Ectodermal cell (in vitro differentiated cells): ENCODE measurements around the gene RINT1. TPM values are rescaled to one million over a fixed set of nuclear protein-coding genes. Genes with fewer than 3 reads are reported as not detected.
A peak's percentile ranks its signal among the peaks of the same experiment; 100 is the strongest.

Experiments used
- H3K27ac ChIP-seq: 2 replicates; pipeline ENCODE4 v1.7.0; 2013; ENCODE audit warnings: mild to moderate bottlenecking, low read depth, low read length; ENCODE audit not compliant: insufficient read depth, poor library complexity, severe bottlenecking
- H3K27me3 ChIP-seq: 2 replicates; pipeline ENCODE4 v1.7.0; 2013; ENCODE audit warnings: mild to moderate bottlenecking, low read length; ENCODE audit not compliant: insufficient read depth, control insufficient read depth, poor library complexity, severe bottlenecking
- H3K36me3 ChIP-seq: one replicate; pipeline ENCODE4 v1.7.0; 2013; ENCODE audit warnings: low read length; ENCODE audit not compliant: control insufficient read depth, insufficient read depth
- H3K4me1 ChIP-seq: one replicate; pipeline ENCODE4 v1.7.0; 2013; ENCODE audit warnings: low read length; ENCODE audit not compliant: control insufficient read depth, insufficient read depth
- H3K4me3 ChIP-seq: 2 replicates; pipeline ENCODE4 v1.7.0; 2013; ENCODE audit warnings: low read depth, low read length, control low read depth; ENCODE audit not compliant: insufficient read depth
- H3K9me3 ChIP-seq: 2 replicates; pipeline ENCODE4 v1.7.0; 2013; ENCODE audit warnings: mild to moderate bottlenecking, low read length, moderate library complexity; ENCODE audit not compliant: control insufficient read depth
- WGBS, 2 experiments: methylation state at CpG; one replicate each; pipeline ENCODE4 v1.1.7; 2013; ENCODE audit warnings: missing lambda C conversion rate in 2 of 2; 5-methylcytosine and 5-hydroxymethylcytosine counted together
- polyA plus RNA-seq, 4 experiments: library from polyadenylated mRNA; stranded (reverse); fragments of 50-300 nt; gene quantifications; one replicate each; pipeline ENCODE4 v1.2.3, GENCODE V29; 2013

RINT1 gene
- polyA plus RNA-seq (2013, experiment 1 of 4): 20.5 TPM
- 23.8 TPM for polyA plus RNA-seq (2013, experiment 2 of 4)
- 15.5 TPM for polyA plus RNA-seq (2013, experiment 3 of 4)
- 16.7 TPM for polyA plus RNA-seq (2013, experiment 4 of 4)

GRCh38 chr7:105531792-105532671 lies at the start of gene RINT1:
Gene RINT1, plus strand, starts transcription at chr7:105532201. Its CDS starts 115 bp downstream, at chr7:105532316.
- Histone ChIP-seq H3K27me3 (no peaks in the 10 kb centered on the region), H3K4me1 (no peaks in the 10 kb centered on the region), H3K9me3 (no peaks in the 10 kb centered on the region), H3K36me3 (no peaks in the 10 kb centered on the region), H3K27ac (no peak within 1 kb of the TSS), H3K4me3 (peak within 1 kb of the TSS; percentile 99)
- 3% methylated on average over 42 of the region's 42 CpGs for WGBS, 2 experiments

- Histone ChIP-seq H3K27ac (no peak overlapping the region), H3K36me3 (peaks cover 13% of the 10 kb centered on the region), H3K9me3 (no peaks in the 10 kb centered on the region), H3K4me3 (no peak overlapping the region), H3K27me3 (no peaks in the 10 kb centered on the region), H3K4me1 (no peaks in the 10 kb centered on the region)
- WGBS, 2 experiments: 89 to 95% methylated on average over 5 to 6 of the region's 6 CpGs
These were observed 44.1 kb upstream of the RINT1 start for GRCh38 chr7:105487579-105488571.

- H3K27ac ChIP-seq: no peak overlapping the region
- no peaks in the 10 kb centered on the region for H3K4me1 ChIP-seq
- no peaks in the 10 kb centered on the region for H3K9me3 ChIP-seq
- H3K4me3 ChIP-seq: no peak overlapping the region
- peaks cover 13% of the 10 kb centered on the region for H3K36me3 ChIP-seq
- WGBS, 2 experiments: 93 to 95% methylated on average over 1 to 3 of the region's 3 CpGs
- H3K27me3 ChIP-seq: no peaks in the 10 kb centered on the region
These were observed 42.6 kb upstream of the RINT1 start for GRCh38 chr7:105489409-105489808.

- Histone ChIP-seq H3K27ac (no peak overlapping the region), H3K4me3 (no peak overlapping the region), H3K27me3 (no peaks in the 10 kb centered on the region), H3K9me3 (no peaks in the 10 kb centered on the region), H3K4me1 (no peaks in the 10 kb centered on the region), H3K36me3 (no peaks in the 10 kb centered on the region)
- 94 to 97% methylated on average over 7 of the region's 7 CpGs for WGBS, 2 experiments
These were observed 38.6 kb upstream of the RINT1 start for GRCh38 chr7:105493196-105493922.

GRCh38 chr7:105493923-105494315 lies 38.1 kb upstream of the RINT1 start:
- H3K4me1 ChIP-seq: no peaks in the 10 kb centered on the region
- no peak overlapping the region for H3K27ac ChIP-seq
- WGBS, 2 experiments: 97 to 99% methylated on average over 5 of the region's 5 CpGs
- H3K9me3 ChIP-seq: no peaks in the 10 kb centered on the region
- H3K36me3 ChIP-seq: no peaks in the 10 kb centered on the region
- H3K4me3 ChIP-seq: no peak overlapping the region
- H3K27me3 ChIP-seq: no peaks in the 10 kb centered on the region

GRCh38 chr7:105496521-105496920 lies 35.5 kb upstream of the RINT1 start:
- Histone ChIP-seq H3K4me3 (no peak overlapping the region), H3K4me1 (no peaks in the 10 kb centered on the region), H3K27me3 (no peaks in the 10 kb centered on the region), H3K9me3 (no peaks in the 10 kb centered on the region), H3K27ac (no peak overlapping the region), H3K36me3 (peaks cover 3% of the 10 kb centered on the region)
- 86 to 87% methylated on average over 1 to 2 of the region's 2 CpGs for WGBS, 2 experiments

- H3K36me3 ChIP-seq: peaks cover 5% of the 10 kb centered on the region
- WGBS, 2 experiments: 94 to 97% methylated on average over 4 of the region's 5 CpGs
- H3K27ac ChIP-seq: no peak overlapping the region
These were observed 35.0 kb upstream of the RINT1 start for GRCh38 chr7:105497016-105497415.

GRCh38 chr7:105502173-105502572 lies 29.8 kb upstream of the RINT1 start:
- 96% methylated on average over 8 to 9 of the region's 9 CpGs for WGBS, 2 experiments
- Histone ChIP-seq H3K27me3 (no peaks in the 10 kb centered on the region), H3K36me3 (peaks cover 22% of the 10 kb centered on the region), H3K4me3 (no peak overlapping the region), H3K4me1 (no peaks in the 10 kb centered on the region), H3K27ac (no peak overlapping the region), H3K9me3 (no peaks in the 10 kb centered on the region)

More at GRCh38 chr7:105497016-105497415, 35.0 kb upstream of the RINT1 start:
- Histone ChIP-seq H3K4me1 (no peaks in the 10 kb centered on the region), H3K4me3 (no peak overlapping the region), H3K9me3 (no peaks in the 10 kb centered on the region), H3K27me3 (no peaks in the 10 kb centered on the region)

- H3K27ac ChIP-seq: no peak overlapping the region
These were observed 19.6 kb upstream of the RINT1 start for GRCh38 chr7:105512415-105512814.

More at GRCh38 chr7:105512415-105512814, 19.6 kb upstream of the RINT1 start:
- peaks cover 7% of the 10 kb centered on the region for H3K36me3 ChIP-seq
- no peak overlapping the region for H3K4me3 ChIP-seq
- no peaks in the 10 kb centered on the region for H3K9me3 ChIP-seq
- no peaks in the 10 kb centered on the region for H3K4me1 ChIP-seq
- WGBS, 2 experiments: 93% methylated on average over 4 of the region's 4 CpGs
- no peaks in the 10 kb centered on the region for H3K27me3 ChIP-seq
